Activated CD4-positive, CD25-positive, alpha-beta regulatory T cell treated with anti-CD3 and anti-CD28 coated beads, Interleukin-2, amount 50 U/mL, for 24 hours (primary cell): ENCODE data around the gene DACH1.
"Not testable (repeated sequence)": the region's sequence is repeated elsewhere in the genome, so short reads cannot be mapped to it uniquely, and the experiment has no call there.

ENCODE experiments used
- ATAC-seq, 2 donors: fragments of 150-1000 bp; cut with Tn5 transposase; one replicate each; pipeline ENCODE4 v1.10.0; 2021; ENCODE audit warnings: mild to moderate bottlenecking in 1 of 2, moderate library complexity in 1 of 2

DACH1 gene

GRCh38 chr13:71827241-71827640, 39.8 kb downstream of the DACH1 start:
- ATAC-seq = no peak

GRCh38 chr13:71820699-71821098, 46.3 kb downstream of the DACH1 start:
- ATAC-seq = no peak

DNA sequence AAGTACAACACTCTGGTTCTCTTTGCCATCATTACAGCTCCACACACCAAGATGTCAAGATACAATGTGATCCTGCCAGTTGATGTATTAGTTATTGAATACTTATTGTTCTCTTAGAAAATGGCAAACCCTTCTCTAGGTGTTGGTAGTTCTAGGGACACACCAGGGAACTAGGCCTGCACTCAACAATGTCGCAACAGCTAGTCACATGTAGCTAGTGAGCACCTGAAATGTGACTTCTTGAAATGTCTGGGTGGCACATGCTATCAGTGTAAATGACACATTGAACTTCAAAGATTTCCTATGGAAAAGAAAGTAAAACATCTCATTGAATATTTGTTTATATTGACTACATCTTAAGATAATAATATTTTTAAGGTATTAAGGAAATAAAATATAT, 49.7 kb downstream of the DACH1 start:
- ATAC-seq = no peak

GRCh38 chr13:71814806-71815360, 52.1 kb downstream of the DACH1 start:
- no peak for ATAC-seq

- ATAC-seq = no peak
Observed at GRCh38 chr13:71813187-71813586, 53.8 kb downstream of the DACH1 start.

DNA sequence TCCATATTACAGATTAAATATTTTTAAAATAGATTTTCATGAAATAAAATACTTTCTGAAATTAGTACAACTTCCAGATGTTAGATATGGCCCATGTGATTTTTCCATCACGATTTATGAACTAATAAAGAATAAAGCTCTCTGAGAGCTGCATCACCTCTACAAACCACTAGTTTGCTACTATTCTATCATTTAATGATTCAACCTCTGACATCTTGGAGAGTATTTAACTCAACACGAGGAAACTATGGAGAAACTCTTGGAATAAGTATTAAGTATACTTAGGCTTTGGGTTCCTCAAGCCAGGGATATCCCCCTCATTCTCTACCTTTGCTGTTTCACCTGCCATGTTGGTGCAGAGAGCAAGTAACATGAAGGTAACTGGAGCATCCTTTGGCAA, 55.7 kb downstream of the DACH1 start:
- no peak for ATAC-seq

- no peak for ATAC-seq
Observed at GRCh38 chr13:71808708-71809107, 58.3 kb downstream of the DACH1 start.

GRCh38 chr13:71806886-71807285, 60.1 kb downstream of the DACH1 start:
- ATAC-seq = no peak

- ATAC-seq = no peak
Observed at GRCh38 chr13:71803066-71803465, 63.9 kb downstream of the DACH1 start.

DNA sequence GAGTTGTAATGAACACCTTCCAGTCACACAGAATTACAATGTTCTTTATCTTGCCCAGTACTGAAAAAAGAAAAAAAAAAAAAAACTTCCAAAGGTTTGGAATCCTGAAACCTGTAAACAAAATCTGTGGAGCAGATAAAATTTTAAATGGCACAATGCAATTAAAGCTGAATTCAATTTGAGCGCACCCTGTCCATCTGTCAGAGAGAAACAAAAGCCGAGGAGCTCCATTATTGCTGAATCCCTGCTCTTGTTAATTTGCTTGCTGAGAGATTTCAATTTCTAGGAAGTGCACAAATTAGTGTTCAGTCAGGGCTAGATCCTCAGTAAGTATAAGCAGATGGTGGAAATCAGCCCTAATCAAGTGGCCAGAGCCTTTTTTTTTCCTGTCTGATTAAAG, 65.2 kb downstream of the DACH1 start:
- ATAC-seq = no peak

DNA sequence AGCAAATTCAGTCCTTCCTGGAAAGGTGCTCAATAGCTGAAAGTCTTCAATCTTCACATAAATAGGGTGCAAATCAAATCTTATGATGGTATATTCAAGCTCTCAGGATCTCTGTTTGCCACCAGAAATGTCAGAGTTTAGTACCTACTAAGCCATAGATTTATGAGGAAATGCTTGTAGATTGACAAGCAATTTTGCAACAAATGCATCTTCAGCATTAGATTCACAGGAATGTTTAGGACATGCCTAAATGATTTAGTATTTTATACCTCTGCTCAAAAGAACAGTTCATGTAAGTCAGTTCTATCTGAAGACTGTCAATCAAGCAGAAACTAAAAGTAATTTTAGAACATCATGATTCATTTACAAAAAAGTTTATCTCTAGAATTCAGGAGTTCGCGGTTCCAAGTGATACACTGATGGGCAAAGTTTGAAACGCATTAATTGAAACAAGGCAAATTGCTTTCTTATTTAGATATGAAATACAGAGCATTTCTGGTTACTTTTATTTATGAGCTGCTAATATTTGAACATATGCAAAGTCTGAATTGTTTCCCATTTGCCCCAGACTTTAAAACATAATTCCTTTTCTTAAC, 65.7 kb downstream of the DACH1 start:
- no peak for ATAC-seq

GRCh38 chr13:71799324-71799723, 67.7 kb downstream of the DACH1 start:
- ATAC-seq = no peak

DNA sequence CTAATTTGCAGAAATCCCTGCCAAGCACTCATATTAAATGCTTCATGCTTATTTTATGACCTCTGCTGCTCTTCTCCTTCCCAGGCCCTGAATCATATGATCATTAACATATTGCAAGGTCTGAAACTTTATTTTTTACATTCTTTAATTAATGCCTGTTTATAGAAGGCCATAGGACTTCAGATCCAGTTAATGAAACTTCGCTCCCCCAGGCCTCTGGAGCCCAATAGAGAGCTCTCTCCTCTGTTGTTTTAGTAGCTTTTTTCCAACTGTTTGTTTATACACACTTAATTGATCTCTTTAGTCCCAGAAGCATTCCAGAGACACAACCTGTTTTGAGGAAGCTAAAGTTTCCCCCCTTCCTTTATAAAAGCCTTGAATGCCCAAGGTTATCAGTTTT, 68.3 kb downstream of the DACH1 start:
- no peak for ATAC-seq

GRCh38 chr13:71797517-71797916, 69.5 kb downstream of the DACH1 start:
- no peak for ATAC-seq

DNA sequence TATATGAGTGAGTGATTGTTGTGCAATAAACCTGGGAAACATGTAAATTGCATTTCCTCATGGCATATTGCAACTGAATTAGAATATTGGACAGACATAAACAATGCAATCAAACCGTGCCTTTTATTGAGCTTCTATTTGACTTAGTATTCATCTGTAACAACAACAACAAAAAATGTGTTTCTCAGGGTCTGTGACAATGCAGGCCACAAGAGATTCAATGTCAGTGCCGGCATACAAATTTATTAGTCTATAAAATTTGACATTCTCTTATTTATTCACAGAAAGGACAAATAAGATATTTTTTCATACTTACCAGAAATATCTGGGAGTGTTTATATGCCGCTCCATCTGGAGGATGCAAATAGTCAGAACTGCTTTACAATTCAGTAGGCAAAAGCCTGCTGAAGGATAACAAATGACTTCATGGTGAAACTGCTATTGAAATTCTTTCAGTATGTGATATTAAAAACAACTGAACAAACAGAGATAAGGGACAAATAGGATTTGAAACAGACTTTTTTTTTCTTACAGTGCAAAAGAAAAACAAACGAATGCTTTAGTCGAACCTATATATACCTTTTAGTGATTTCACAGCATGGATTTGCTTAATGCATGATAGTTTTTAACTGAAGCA, 77.2 kb downstream of the DACH1 start:
- ATAC-seq = no peak

GRCh38 chr13:71789037-71789436, 78.0 kb downstream of the DACH1 start:
- ATAC-seq = no peak

GRCh38 chr13:71787414-71787813, 79.6 kb downstream of the DACH1 start:
- ATAC-seq = no peak

DNA sequence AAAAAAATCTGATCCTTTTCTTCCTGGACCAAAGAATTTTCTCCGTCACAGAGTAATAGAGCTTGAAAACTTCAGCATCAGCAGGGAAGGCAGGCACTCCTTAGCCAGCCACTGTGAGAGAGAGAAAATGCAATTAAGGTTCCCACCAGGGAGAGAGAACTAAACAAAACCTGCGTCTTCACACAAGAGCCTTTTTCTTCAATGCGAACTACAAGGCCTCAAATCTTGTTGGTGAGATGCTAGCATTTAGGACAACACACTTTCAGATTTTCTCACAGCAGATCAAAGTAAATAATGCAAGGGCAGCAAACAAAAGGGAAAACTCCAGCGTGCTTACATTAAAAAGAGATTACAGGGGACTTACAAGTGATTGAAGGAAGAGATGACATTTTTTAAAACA, 80.1 kb downstream of the DACH1 start:
- no peak for ATAC-seq

DNA sequence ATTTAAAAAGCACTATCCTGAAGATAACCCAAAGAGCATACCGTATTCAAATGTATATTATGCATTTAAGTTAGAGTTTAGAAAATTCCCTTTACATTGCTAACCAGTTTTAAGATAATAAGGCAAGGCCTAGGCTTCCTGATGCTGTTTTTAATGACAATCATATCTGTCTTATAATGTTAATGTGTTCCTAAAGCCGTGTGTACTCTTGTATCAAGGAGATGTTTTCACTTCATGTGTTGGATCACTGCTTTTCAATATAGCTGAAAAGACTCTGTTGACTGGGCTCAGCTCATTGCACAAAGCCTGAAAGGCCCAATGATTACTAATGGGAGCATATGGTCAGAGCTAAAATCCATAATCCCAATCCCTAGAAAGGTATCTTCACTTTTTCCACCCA, 81.6 kb downstream of the DACH1 start:
- ATAC-seq = no peak

- ATAC-seq = no peak
Observed at GRCh38 chr13:71780546-71780945, 86.5 kb downstream of the DACH1 start.

DNA sequence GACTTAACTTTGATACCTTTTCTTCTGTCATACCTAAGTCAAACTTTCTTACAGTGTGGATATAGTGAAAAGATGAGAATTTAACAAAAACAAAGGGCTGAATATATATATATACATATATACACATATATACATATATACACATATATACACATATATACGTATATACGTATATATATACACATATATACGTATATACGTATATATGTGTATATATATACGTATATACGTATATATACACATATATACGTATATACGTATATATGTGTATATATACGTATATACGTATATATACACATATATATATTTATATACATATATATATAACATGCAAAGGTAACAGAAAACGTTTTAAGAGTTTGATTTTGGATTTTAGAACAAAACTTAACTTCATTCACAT, 88.0 kb downstream of the DACH1 start:
- ATAC-seq = not testable (repeated sequence)

DNA sequence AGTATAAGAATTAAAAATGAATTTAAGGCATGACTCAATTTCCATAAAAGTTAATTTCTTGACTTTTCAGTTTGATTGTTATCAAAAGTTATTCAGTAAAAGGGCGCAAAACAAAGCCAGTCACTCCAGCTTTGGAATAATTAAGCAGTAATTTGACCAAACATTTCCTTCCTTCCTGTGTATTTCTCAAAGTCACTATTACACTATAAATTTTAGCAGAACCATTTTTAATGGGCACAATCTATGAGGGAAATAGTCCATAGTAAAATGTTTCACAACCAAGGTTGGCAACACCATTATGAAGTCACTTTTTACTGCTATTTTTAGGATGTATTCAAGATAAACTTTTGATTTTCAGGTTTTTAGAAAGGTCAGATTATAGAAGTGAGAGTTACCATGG, 91.0 kb downstream of the DACH1 start:
- no peak for ATAC-seq

DNA sequence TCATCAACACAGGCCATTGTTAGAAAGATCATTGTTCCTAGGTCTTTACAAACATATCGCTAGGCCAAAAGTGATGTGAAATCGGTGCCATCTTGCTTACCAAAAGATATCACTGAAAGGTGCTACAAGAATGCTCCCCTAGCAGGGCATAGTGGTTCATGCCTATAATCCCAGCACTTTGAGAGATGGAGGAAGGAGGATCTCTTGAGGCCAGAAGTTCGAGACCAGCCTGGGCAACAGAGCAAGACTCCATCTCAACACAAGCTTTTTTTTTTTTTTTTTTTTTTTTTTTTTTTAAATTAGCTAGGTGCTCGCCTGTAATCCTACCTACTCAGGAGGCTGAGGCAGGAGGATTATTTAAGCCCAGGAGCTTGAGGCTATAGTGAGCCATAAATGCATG, 92.1 kb downstream of the DACH1 start:
- no peak for ATAC-seq

DNA sequence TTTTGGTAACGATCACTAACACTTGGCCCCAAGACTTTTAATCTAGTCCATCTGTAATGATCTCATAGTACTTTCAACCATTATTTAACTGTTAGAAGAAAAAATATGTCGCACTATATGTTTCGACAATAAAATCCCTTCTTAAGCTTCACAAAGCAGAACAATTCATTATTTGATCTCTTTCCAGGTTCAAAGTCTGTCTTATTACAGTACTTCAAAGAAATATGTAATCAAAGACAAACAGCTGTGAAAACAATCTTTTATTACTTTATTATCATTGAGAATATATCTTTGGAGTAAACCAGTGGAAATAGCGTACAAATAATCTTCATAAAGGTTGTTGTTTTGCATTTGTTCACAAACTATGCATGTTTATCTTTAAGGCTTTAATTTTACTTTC, 93.5 kb downstream of the DACH1 start:
- ATAC-seq = no peak

DNA sequence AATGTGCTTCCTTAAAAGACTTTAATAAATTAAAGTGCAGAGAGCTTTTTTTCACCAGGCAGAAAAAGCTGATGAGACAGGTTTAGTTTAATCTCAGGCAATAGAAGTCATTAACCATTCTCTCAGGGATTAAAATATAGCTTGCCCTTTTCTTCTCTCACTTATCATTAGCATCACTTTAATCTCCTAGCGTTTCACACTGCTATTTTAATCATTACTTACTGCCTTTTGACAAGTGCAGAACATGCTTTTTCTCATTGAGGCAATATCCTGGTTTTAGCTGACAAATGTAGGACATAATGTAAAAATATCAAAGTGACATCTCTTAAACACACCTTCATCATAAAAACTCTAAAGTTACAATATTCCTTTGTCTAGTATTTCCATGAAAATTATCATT, 94.6 kb downstream of the DACH1 start:
- no peak for ATAC-seq
